HEK293 (cell line): ENCODE data around the gene TNFSF4.

Experiments used
- CTCF ChIA-PET: fragments of 350-600 bp; formaldehyde crosslinking; extraction: SDS; loops from one replicate; lab custom pipeline; 2021; ENCODE audit warnings: antibody characterized with exemption; lab: Yijun Ruan, JAX
- POLR2A ChIA-PET: fragments of 300-600 bp; formaldehyde crosslinking; extraction: SDS; loops from one replicate; lab custom pipeline; 2020; ENCODE audit warnings: antibody characterized with exemption, inconsistent platforms; lab: Yijun Ruan, JAX
- H3K27ac ChIP-seq: fragments of 200-500 bp; sonication (Bioruptor generic); 2 replicates; pipeline ENCODE4 v1.5.1; 2014; ENCODE audit warnings: low read depth, low read length, control low read depth, inconsistent platforms; ENCODE audit errors: extremely low read depth
- H3K36me3 ChIP-seq, 2 experiments: fragments of 200-500 bp in 1 of 2; sonication (Bioruptor generic) in 1 of 2; 1 replicate in 1 of 2; 2 replicates in 1 of 2; pipeline ENCODE4 v1.5.1; 2014 to 2017; ENCODE audit warnings: inconsistent platforms in 2 of 2, low read length in 2 of 2; ENCODE audit not compliant: control insufficient read depth in 2 of 2, insufficient read depth in 1 of 2
- H3K4me1 ChIP-seq: fragments of 200-500 bp; sonication (Bioruptor generic); 2 replicates; pipeline ENCODE4 v1.5.1; 2014; ENCODE audit warnings: mild to moderate bottlenecking, low read length, inconsistent platforms; ENCODE audit not compliant: control insufficient read depth, insufficient read depth
- H3K4me3 ChIP-seq: 2 replicates; pipeline ENCODE4 v1.5.1; 2011; ENCODE audit warnings: low read depth, mild to moderate bottlenecking, control low read depth, low read length, moderate library complexity
- H3K9me3 ChIP-seq: fragments of 200-500 bp; sonication (Bioruptor generic); 2 replicates; pipeline ENCODE4 v1.5.1; 2014; ENCODE audit warnings: low read depth, low read length, inconsistent platforms; ENCODE audit not compliant: control insufficient read depth, insufficient read depth
- BCL11B ChIP-seq: fragments of 450-650 bp; formaldehyde crosslinking; IDR thresholded peaks from 2 replicates; pipeline ENCODE4 v1.5.1; 2016; ENCODE audit warnings: low read depth, missing biosample characterization, missing genetic modification characterization
- FEZF1 ChIP-seq: fragments of 450-650 bp; formaldehyde crosslinking; IDR thresholded peaks from 2 replicates; pipeline ENCODE4 v1.5.1; 2016; ENCODE audit warnings: missing biosample characterization, missing genetic modification characterization
- GLIS2 ChIP-seq: fragments of 450-650 bp; formaldehyde crosslinking; IDR thresholded peaks from 2 replicates; pipeline ENCODE4 v1.5.1; 2016; ENCODE audit warnings: missing biosample characterization, missing genetic modification characterization
- MEIS1 ChIP-seq: sonication (generic); formaldehyde crosslinking; IDR thresholded peaks from 2 replicates; pipeline ENCODE4 v1.8.1; 2022; ENCODE audit warnings: missing genetic modification reagents, mild to moderate bottlenecking, borderline replicate concordance
- PRDM4 ChIP-seq: fragments of 450-650 bp; formaldehyde crosslinking; IDR thresholded peaks from 2 replicates; pipeline ENCODE4 v1.5.1; 2017; ENCODE audit warnings: missing biosample characterization, missing genetic modification characterization
- TCF7L2 ChIP-seq: IDR thresholded peaks from 2 replicates; pipeline ENCODE4 v1.6.1; 2011; ENCODE audit warnings: low read depth, mild to moderate bottlenecking, inconsistent platforms, low read length, moderate library complexity, borderline replicate concordance
- TRIM28 ChIP-seq: IDR thresholded peaks from 2 replicates; pipeline ENCODE4 v1.6.1; 2011; ENCODE audit warnings: low read length, control low read depth, borderline replicate concordance
- ZBTB21 ChIP-seq: fragments of 450-650 bp; formaldehyde crosslinking; IDR thresholded peaks from 2 replicates; pipeline ENCODE4 v1.5.1; 2017; ENCODE audit warnings: missing biosample characterization, missing genetic modification characterization
- ZEB2 ChIP-seq: fragments of 450-650 bp; formaldehyde crosslinking; IDR thresholded peaks from 2 replicates; pipeline ENCODE4 v1.5.1; 2016; ENCODE audit warnings: missing biosample characterization, missing genetic modification characterization
- ZFHX2 ChIP-seq: fragments of 450-650 bp; formaldehyde crosslinking; conservative IDR thresholded peaks from 2 replicates; pipeline ENCODE4 v1.5.1; 2016; ENCODE audit warnings: missing biosample characterization, missing genetic modification characterization
- ZNF394 ChIP-seq: fragments of 450-650 bp; formaldehyde crosslinking; IDR thresholded peaks from 2 replicates; pipeline ENCODE4 v1.5.1; 2016; ENCODE audit warnings: missing biosample characterization, missing genetic modification characterization, mild to moderate bottlenecking, moderate library complexity, borderline replicate concordance
- ZNF501 ChIP-seq: fragments of 450-650 bp; formaldehyde crosslinking; IDR thresholded peaks from 2 replicates; pipeline ENCODE4 v1.5.1; 2016; ENCODE audit warnings: missing biosample characterization, missing genetic modification characterization
- ZNF544 ChIP-seq: fragments of 450-650 bp; formaldehyde crosslinking; IDR thresholded peaks from 2 replicates; pipeline ENCODE4 v1.5.0; 2017; ENCODE audit warnings: missing biosample characterization, missing genetic modification characterization
- ZNF596 ChIP-seq: fragments of 450-650 bp; IDR thresholded peaks from 2 replicates; pipeline ENCODE4 v1.5.0; 2018; ENCODE audit warnings: missing biosample characterization, mild to moderate bottlenecking, missing genetic modification characterization, moderate library complexity
- ZNF623 ChIP-seq: fragments of 450-650 bp; formaldehyde crosslinking; IDR thresholded peaks from 2 replicates; pipeline ENCODE4 v1.5.1; 2016; ENCODE audit warnings: missing biosample characterization, missing genetic modification characterization
- ZNF645 ChIP-seq: fragments of 450-650 bp; formaldehyde crosslinking; IDR thresholded peaks from 2 replicates; pipeline ENCODE4; 2016; ENCODE audit warnings: missing biosample characterization, missing genetic modification characterization
- ZNF692 ChIP-seq: fragments of 450-650 bp; formaldehyde crosslinking; IDR thresholded peaks from 2 replicates; pipeline ENCODE4 v1.5.1; 2016; ENCODE audit warnings: missing biosample characterization, missing genetic modification characterization
- ZNF830 ChIP-seq: fragments of 450-650 bp; IDR thresholded peaks from 2 replicates; pipeline ENCODE4 v1.5.0; 2018; ENCODE audit warnings: missing biosample characterization, missing genetic modification characterization, low read depth, mild to moderate bottlenecking, moderate library complexity
- TF ChIP-seq, protein P1 (sequence below): IDR thresholded peaks from 2 replicates; pipeline ENCODE4 v1.6.1; 2011; ENCODE audit warnings: mild to moderate bottlenecking, low read depth, low read length, borderline replicate concordance
- TF ChIP-seq, protein P2 (sequence below): fragments of 450-650 bp; formaldehyde crosslinking; IDR thresholded peaks from 2 replicates; pipeline ENCODE4 v1.5.1; 2017; ENCODE audit warnings: missing biosample characterization, missing genetic modification characterization
- TF ChIP-seq, protein P3 (sequence below): fragments of 450-650 bp; formaldehyde crosslinking; IDR thresholded peaks from 2 replicates; pipeline ENCODE4 v1.5.1; 2016; ENCODE audit warnings: missing biosample characterization, missing genetic modification characterization
- TF ChIP-seq, protein P4 (sequence below): fragments of 450-650 bp; formaldehyde crosslinking; IDR thresholded peaks from 2 replicates; pipeline ENCODE4 v1.5.1; 2016; ENCODE audit warnings: missing biosample characterization, missing genetic modification characterization

TNFSF4 gene

DNA sequence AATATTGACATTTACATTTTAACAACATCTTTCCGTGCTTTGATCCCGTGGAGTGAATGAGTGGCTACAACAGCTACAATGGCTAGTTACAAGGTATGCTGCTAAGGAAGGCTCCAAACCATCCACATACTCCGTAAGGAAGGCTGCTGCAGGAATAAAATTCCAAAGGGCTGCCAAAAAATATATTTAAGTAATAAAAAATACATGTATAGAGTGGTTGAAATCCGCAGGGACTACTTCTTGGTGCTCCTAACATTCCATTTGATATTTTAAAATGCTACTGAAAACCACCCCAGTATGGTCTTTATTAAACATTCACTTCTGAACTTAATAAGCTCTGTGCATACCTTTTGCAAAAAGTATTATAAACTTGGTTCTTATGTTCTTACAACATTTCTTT lies 25.3 kb downstream of the TNFSF4 start (continued):
- TF ChIP-seq ZEB2 (no peak), ZNF501 (no peak), TCF7L2 (no peak), ZBTB21 (no peak), ZNF394 (no peak)

GRCh38 chr1:173176246-173176645 lies 30.9 kb downstream of the TNFSF4 start:
- no peak for TF ChIP-seq ZNF830 (tag by site-specific recombination)
- H3K4me1 ChIP-seq: no peaks in the 10 kb centered on the region
- H3K4me3 ChIP-seq: no peak overlapping the region
- H3K36me3 ChIP-seq: no peaks in the 10 kb centered on the region
- CTCF ChIA-PET: interaction anchor here (1.0 kb wide), 1 partner anchor 434 kb away, joined by 5 read pairs; no protein-coding TSS in a partner anchor
- no peaks in the 10 kb centered on the region; the same call in 1 of the 2 replicates for H3K9me3 ChIP-seq
- POLR2A ChIA-PET: no interaction called here
- H3K27ac ChIP-seq: no peak overlapping the region

GRCh38 chr1:173175514-173176145 lies 31.5 kb downstream of the TNFSF4 start:
- no peak overlapping the region for H3K27ac ChIP-seq
- H3K4me3 ChIP-seq: no peak overlapping the region
- CTCF ChIA-PET: no interaction called here
- H3K9me3 ChIP-seq: no peaks in the 10 kb centered on the region; the same call in 1 of the 2 replicates
- H3K4me1 ChIP-seq: no peaks in the 10 kb centered on the region
- H3K36me3 ChIP-seq: no peaks in the 10 kb centered on the region
- POLR2A ChIA-PET: no interaction called here
- TF ChIP-seq ZNF645 (tag by site-specific recombination) (no peak), ZFHX2 (tag by site-specific recombination) (no peak), BCL11B (tag by site-specific recombination) (no peak), ZNF692 (tag by site-specific recombination) (no peak), MEIS1 (CRISPR knock-in tag) (no peak), ZNF544 (tag by site-specific recombination) (no peak), ZNF623 (tag by site-specific recombination) (no peak), PRDM4 (tag by site-specific recombination) (no peak), TRIM28 (no peak), GLIS2 (tag by site-specific recombination) (no peak), FEZF1 (tag by site-specific recombination) (peak; percentile 18; the same call in 1 of the 2 replicates), ZNF596 (tag by site-specific recombination) (no peak)
- TF ChIP-seq, protein P1, sequence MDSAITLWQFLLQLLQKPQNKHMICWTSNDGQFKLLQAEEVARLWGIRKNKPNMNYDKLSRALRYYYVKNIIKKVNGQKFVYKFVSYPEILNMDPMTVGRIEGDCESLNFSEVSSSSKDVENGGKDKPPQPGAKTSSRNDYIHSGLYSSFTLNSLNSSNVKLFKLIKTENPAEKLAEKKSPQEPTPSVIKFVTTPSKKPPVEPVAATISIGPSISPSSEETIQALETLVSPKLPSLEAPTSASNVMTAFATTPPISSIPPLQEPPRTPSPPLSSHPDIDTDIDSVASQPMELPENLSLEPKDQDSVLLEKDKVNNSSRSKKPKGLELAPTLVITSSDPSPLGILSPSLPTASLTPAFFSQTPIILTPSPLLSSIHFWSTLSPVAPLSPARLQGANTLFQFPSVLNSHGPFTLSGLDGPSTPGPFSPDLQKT: no peak
- TF ChIP-seq, protein P2, sequence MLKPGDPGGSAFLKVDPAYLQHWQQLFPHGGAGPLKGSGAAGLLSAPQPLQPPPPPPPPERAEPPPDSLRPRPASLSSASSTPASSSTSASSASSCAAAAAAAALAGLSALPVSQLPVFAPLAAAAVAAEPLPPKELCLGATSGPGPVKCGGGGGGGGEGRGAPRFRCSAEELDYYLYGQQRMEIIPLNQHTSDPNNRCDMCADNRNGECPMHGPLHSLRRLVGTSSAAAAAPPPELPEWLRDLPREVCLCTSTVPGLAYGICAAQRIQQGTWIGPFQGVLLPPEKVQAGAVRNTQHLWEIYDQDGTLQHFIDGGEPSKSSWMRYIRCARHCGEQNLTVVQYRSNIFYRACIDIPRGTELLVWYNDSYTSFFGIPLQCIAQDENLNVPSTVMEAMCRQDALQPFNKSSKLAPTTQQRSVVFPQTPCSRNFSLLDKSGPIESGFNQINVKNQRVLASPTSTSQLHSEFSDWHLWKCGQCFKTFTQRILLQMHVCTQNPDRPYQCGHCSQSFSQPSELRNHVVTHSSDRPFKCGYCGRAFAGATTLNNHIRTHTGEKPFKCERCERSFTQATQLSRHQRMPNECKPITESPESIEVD (tag by site-specific recombination): 0 out of 2 replicates have a peak, but pooled peaks have one; percentile 9
- TF ChIP-seq, protein P3, sequence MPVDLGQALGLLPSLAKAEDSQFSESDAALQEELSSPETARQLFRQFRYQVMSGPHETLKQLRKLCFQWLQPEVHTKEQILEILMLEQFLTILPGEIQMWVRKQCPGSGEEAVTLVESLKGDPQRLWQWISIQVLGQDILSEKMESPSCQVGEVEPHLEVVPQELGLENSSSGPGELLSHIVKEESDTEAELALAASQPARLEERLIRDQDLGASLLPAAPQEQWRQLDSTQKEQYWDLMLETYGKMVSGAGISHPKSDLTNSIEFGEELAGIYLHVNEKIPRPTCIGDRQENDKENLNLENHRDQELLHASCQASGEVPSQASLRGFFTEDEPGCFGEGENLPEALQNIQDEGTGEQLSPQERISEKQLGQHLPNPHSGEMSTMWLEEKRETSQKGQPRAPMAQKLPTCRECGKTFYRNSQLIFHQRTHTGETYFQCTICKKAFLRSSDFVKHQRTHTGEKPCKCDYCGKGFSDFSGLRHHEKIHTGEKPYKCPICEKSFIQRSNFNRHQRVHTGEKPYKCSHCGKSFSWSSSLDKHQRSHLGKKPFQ: no peak
- TF ChIP-seq, protein P4, sequence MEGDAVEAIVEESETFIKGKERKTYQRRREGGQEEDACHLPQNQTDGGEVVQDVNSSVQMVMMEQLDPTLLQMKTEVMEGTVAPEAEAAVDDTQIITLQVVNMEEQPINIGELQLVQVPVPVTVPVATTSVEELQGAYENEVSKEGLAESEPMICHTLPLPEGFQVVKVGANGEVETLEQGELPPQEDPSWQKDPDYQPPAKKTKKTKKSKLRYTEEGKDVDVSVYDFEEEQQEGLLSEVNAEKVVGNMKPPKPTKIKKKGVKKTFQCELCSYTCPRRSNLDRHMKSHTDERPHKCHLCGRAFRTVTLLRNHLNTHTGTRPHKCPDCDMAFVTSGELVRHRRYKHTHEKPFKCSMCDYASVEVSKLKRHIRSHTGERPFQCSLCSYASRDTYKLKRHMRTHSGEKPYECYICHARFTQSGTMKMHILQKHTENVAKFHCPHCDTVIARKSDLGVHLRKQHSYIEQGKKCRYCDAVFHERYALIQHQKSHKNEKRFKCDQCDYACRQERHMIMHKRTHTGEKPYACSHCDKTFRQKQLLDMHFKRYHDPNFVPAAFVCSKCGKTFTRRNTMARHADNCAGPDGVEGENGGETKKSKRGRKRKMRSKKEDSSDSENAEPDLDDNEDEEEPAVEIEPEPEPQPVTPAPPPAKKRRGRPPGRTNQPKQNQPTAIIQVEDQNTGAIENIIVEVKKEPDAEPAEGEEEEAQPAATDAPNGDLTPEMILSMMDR (tag by site-specific recombination): no peak
